Measurements from ENCODE around the gene SPINK4.

The SPINK4 gene

DNA sequence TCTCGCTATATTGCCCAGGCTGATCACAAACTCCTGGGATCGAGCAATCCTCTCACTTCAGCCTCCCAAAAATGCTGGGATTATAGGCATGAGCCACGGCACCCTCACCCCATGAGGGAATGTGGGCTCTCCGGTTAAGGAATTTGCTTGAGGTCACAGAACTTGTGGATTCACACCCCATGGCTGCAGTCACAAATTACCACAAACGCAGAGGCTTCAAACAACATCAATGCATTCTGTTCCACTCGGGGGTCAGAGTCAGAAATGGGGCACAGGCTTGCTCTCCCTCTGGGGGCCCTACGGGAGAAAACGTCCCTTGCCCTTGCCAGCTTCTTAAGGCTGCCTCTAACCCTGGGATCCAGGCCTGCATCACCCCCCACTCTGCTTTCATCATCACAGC, 12.2 kb upstream of the SPINK4 start:
- Histone ChIP-seq H3K27ac (peak overlapping the region in 8 of 21 experiments; percentile 14 to 78 (median 60)), H3K4me3 (no peak overlapping the region)

DNA sequence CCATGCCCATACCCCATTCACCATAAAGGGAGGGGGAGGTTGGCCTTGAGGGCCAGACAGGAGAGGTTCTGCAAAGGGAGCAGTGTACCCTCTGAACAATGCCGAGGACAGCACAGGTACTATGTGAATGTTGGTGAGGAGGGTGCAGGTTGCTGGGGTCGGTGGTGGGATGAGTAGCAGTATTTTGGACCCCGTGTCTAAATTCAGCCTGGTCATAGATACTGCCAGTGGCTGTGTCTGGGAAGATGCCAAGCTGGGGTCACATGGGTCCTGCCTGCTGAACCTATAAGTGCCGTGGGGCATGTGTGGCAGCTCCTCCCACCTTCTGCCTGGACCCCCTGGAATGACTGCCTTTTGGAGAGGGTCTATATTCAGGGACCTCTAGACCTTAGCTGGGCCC, 11.4 kb upstream of the SPINK4 start:
- Histone ChIP-seq H3K27ac (peak overlapping the region in 14 of 21 experiments; percentile 15 to 78 (median 53)), H3K4me3 (no peak overlapping the region)

DNA sequence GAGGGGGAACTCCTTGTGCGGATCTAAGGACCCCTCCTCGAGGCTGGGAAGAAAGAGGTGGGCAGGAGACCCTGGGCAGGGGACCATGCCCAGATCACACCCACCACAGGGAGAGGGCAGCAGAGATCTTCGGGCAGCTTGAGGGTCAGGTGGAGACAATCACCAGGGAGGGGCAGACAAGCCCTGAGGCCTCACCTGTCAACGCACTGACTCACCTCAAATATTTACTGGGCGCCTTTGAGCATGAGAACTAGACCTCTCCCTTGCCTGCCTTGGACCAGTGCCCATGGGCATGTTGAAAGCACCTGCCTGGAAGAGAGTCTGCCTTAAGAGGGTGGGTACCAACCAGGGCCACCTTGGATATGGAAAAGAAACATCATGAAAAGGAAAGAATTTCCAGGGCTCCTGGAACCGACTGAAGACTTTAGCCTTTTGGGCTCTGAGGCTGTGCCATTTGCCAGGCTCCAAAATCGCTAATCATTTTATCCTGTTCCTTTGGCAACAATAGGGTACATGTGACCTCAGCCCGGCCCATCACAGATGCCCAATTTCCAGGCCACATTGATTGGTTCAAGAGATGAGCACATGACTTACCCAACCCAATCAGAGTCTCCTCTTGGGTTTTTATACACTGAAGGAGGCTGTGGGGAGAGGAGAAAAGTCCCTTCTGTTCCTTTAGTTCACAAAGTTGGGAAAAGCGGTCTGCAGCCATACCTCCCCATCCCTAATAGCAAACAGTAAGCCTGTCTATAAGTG, 10.4 kb upstream of the SPINK4 start:
- H3K27ac ChIP-seq, result peak overlapping the region in 17 of 21 experiments; percentile 2 to 78 (median 60)

DNA sequence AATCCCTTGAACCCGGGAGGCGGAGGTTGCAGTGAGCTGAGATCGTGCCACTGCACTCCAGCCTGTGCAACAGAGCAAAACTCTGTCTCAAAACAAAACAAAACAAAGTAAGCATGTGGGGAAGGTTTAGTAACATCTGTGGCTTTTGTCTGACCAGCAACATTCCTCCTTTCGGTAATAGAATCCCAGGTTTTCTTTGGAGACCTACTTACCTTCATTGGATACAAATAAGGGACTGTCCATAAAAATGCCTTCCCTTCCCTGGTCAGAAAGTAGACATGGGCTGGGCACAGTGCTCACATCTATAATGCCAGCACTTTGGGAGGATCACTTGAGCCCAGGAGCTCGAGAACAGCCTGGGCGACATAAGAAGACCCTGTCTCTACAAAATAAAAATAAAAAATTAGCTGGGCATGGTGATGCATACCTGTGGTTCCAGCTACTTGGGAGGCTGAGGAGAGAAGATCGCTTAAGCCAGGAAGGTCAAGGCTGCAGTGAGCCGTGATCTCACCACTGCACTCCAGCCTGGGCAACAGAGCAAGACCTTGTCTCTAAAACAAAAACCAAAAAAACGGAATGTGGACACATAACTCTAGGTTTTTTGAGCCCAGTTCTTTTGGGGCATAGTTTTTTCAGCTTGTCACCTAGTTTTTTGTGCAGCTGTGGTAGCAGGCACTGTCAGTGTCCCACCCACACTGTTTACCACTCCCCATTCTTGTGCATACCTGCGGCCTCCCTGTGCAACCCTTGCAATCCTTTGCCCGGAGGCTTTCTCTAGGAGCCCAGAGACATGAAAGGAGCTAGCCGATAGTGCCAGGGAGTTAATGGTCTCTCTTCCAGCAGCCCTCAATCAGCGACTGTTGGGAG, 9.0 kb upstream of the SPINK4 start:
- H3K4me3 ChIP-seq, result no peak overlapping the region
- peak overlapping the region in 14 of 21 experiments; percentile 19 to 78 (median 58) for H3K27ac ChIP-seq

More for the DNA sequence above, 10.4 kb upstream of the SPINK4 start:
- no peak overlapping the region for H3K4me3 ChIP-seq

DNA sequence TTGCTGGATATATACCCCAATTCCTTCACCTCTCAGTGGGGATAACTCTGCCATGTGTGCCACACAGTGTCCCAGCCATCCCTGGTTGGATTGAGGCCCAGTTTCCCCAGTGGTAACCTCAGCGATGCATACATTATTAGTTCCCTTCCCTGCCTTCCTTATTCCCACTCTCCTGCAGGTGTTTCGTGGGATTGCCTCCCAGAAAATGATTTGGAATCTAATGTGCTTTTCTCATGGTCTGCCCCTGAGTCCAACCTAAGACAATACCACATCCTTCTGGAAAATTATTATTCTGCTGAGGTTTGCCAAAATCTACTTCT, 8.4 kb upstream of the SPINK4 start:
- Histone ChIP-seq H3K27ac (peak overlapping the region in 8 of 21 experiments; percentile 2 to 78 (median 46)), H3K4me3 (no peak overlapping the region)

- Histone ChIP-seq H3K4me3 (no peak overlapping the region), H3K27ac (peak overlapping the region in 10 of 21 experiments; percentile 38 to 83 (median 78))
Measured at GRCh38 chr9:33232815-33233214, 7.2 kb upstream of the SPINK4 start.

DNA sequence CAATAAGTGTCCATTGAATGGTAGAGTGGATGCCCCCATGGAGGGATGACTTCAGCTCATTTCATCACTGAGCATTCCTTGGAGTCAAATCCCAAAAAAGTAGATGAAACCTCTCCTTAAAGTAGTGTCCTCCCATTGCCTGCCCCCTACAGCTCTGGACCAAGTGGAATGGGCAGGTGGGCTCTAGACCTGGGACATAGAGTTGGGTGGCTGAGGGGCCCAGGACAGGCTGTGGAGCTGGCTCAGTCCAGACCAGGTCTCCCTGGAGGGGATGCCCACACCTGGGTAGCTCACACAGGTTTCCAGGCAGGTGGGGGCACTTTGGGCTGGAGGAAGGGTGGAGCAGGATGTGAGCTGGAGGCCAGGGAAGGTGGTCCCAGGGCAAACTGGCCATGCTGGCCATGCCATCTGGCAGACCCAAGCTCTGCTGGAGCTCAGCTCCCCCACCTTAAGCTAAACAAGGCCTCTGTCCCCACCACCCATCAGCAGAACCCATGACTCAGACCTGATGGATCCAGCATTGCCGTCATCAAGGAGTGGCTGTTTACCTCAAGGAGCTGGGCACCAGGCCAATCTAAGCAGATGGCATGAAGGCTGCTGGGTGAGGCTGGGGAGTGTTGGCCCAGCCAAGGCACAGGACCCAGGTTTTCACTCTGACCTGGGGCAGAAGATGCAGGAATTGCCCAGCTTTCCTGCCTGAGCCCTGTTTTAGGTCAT, 6.2 kb upstream of the SPINK4 start:
- peak overlapping the region in 19 of 21 experiments; percentile 17 to 83 (median 76) for H3K27ac ChIP-seq
- H3K4me3 ChIP-seq, result no peak overlapping the region

GRCh38 chr9:33234511-33235467, 5.2 kb upstream of the SPINK4 start:
- H3K4me3 ChIP-seq, result no peak overlapping the region
- peak overlapping the region in 19 of 21 experiments; percentile 17 to 82 (median 73) for H3K27ac ChIP-seq

DNA sequence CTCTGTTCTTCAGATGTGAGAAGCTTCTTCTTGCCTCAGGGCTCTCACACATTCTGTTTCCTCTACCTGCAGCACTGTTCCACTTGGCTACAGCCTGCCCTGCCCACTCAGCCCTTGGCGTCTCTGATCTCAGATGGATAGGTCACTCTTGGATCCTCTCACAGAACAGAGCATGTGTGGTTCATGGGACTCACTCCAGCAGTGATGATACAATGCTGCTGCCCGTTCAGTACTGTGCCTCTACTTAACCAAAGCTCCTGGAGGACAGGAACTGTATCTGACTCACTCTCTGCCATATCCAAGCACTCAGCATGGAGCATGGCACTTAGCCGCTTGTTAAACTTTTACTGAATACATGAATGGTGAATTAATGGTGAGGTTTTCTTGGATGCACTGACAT, 3.4 kb upstream of the SPINK4 start:
- no peak overlapping the region for H3K4me3 ChIP-seq
- H3K27ac ChIP-seq, result no peak overlapping the region

DNA sequence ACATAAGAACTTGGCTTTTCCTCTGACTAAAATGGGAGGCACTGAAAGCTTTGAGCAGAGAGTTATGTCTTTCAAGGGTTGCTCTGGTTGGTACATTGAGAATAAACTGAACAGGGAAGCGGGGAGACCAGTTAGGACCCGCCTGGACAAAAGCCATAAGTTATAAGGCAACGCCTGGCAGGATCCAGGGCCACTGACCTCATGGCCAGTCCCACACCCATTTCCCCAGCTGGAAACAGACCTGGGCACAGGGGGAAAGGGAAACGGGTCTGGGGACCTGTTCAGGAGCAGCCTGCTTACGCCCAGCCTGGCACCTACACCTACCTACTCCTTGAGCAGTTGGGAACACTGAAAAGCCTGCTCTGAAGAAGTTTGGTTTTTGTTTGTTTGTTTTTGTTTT, 1.3 kb downstream of the SPINK4 start:
- H3K4me3 ChIP-seq, result no peak overlapping the region
- no peak overlapping the region for H3K27ac ChIP-seq

DNA sequence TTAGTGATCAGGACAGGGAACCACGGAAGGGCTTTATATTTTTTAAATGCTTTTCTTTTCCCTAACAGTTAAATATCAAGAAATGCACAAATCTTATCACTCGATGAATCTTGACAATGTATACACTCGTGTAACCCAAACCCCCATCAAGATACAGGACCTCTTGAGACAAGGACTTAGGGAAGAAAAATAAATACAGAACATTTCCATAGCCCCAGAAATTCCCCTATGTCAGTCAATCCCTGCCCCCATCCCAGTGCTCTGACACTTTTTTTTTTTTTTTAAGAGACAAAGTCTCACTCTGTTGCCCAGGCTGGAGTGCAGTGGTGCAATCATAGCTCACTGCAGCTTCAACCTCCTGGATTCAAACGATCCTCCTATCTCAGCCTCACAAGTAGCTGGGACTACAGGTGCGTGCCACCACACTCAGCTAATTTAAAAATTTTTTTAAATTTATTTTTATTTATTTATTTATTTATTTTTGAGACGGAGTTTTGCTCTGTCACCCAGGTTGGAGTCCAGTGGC, 2.7 kb downstream of the SPINK4 start:
- H3K27ac ChIP-seq, result no peak overlapping the region
- H3K4me3 ChIP-seq, result no peak overlapping the region

GRCh38 chr9:33244137-33244784, 4.3 kb downstream of the SPINK4 start:
- Histone ChIP-seq H3K4me3 (no peak overlapping the region), H3K27ac (no peak overlapping the region)

DNA sequence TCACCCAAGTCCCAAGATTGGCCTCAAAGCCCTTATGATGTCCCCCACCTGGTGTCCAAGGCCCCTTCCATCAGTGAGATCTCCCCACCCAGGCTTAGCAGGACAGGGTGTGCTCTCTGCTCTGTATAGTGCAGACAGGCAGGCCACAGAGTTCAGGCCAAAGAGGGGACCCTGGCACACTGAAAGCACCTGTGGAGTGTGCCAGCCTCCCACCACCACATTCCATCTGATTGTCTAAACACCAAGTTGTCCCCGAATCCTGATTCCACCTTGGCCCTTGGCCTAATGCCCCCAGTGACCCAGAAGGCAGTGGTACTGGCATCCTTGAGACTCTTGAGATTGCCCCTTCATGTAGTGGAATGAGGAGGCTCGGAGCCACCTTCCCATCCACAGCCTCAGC, 5.4 kb downstream of the SPINK4 start:
- H3K4me3 ChIP-seq, result no peak overlapping the region
- no peak overlapping the region for H3K27ac ChIP-seq

DNA sequence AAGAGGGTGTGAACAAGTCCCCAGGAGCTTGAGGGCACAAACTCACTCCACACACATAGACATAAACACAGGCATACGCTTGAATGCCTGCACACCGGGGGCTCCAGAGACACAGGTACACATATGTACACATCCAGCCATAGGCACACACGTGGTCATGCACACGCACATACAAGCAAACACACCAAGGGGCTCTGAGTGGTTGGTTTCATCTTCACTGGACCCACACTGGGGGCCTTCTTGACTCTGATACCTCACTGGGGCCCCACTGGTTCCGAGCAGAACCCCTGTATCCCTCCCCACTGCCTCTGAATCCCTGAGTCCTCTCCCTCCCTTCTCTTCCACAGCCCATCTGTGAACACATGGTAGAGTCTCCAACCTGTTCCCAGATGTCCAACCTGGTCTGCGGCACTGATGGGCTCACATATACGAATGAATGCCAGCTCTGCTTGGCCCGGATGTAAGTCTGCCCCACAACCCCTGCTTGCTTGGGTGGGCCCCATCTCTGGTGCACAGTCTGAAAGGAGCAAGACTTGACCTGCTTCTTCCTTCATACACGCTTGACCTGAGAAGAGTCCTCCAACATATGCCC, 6.4 kb downstream of the SPINK4 start:
- Histone ChIP-seq H3K27ac (no peak overlapping the region), H3K4me3 (no peak overlapping the region)

- no peak overlapping the region for H3K27ac ChIP-seq
- H3K4me3 ChIP-seq, result no peak overlapping the region
Measured at GRCh38 chr9:33248606-33249005, 8.6 kb downstream of the SPINK4 start.

DNA sequence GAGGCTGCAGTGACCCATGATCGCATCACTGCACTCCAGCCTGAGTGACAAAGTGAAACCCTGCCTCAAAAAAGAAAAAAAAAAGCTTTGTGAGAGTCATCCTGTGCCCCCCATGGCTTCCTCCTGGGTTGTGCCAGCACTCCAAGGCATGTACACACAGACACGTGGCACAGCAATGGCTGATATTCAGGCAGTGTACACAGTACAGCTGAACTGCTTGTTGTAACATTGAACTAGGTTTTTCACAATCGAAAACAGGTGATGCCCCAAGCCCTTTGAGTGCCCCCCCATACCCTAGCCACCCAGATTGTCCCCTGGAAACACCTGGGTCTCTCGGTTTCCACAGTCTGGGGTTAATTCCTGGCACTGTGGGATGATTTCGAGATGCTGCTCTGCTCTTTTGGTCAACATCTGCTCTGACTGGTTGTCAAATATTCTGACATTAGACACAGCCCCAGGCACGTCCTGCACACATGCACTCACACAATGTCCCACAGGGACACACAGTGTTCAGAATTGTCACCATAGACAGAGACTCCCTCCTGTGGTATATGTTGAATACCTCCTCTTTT, 9.2 kb downstream of the SPINK4 start:
- Histone ChIP-seq H3K27ac (peak overlapping the region in 1 of 21 experiments; percentile 47), H3K4me3 (no peak overlapping the region)

DNA sequence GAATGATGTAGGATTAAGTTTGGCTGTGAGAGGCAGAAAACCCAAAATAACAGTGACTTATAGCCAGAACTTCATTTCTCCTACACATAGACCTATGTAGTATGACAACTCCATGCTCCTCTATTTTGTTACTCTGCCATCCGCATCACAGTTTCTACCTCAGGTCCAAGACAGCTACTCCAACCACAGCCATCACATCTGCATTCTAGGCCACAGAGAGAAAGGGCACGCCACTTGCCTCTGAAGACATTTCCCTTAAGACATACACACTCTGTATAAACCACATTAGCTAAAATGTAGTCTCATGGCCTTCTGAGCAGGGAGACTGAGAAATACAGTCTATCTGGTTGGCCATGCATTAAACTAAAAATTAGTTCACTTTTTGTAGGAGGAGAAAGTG, 10.0 kb downstream of the SPINK4 start:
- Histone ChIP-seq H3K27ac (peak overlapping the region in 5 of 21 experiments; percentile 30 to 59 (median 46)), H3K4me3 (no peak overlapping the region)
